ENCODE measurements around the gene BEND3.

BEND3 gene

DNA sequence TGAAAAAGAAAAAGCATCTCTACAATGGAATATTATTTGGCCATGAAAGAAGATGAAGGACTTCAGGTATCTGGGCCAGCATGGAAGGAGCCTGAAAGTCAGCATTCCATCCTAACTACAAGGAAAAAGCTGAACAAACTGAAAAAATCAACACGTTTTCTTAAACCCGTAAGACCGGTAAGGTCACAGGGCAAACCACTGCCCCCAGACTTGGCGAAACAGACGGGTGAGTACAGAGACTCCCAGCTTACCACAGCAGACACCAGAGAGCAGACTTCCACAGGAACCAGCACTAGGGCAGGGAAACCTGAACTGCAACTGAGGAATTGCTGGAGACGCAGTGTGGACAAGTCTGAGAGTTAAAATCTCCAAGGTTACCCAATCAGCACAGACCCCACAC, 31.4 kb downstream of the BEND3 start:
- DNase-seq (ENCODE audit: low read depth in 2 of 2, low spot score in 1 of 2): no peak

DNA sequence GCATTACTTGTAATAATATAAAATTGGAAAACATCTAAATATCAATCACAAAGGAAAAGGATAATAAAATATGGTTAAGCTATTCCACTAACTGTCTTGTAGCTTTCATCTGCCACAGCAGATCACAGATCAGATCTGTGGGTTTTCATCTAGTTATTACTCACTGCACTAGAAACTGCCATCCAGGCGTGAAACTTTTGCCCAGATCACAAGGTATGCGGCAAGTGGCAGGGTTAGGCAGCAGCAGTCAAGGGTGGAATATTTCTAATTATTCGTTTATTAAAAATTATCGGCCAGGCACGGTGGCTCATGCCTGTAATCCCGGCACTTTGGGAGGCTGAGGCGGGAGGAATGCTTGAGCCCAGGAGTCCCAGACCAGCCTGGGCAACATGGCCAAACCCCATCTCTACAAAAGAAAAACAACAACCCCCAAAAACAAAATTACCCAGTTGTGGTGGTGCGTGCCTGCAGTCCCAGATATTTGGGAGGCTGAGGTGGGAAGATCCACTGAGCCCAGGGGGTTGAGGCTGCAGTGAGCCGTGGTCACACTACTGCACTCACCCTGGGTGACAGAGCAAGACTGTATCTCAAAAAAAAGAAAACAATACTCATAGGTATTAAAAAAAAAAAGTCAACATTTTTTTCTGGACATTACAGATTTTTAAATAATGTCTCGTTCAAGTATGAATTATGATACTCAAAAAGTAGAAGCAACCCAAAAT, 32.1 kb downstream of the BEND3 start:
- no peak for DNase-seq (ENCODE audit: low read depth in 2 of 2, low spot score in 1 of 2)

GRCh38 chr6:107082045-107082444, 33.3 kb downstream of the BEND3 start:
- no peak for DNase-seq (ENCODE audit: low read depth in 2 of 2, low spot score in 1 of 2)

- DNase-seq (ENCODE audit: low read depth in 2 of 2, low spot score in 1 of 2): no peak
Observed at GRCh38 chr6:107080036-107080435, 35.3 kb downstream of the BEND3 start.

- no peak for DNase-seq (ENCODE audit: low read depth in 2 of 2, low spot score in 1 of 2)
Observed at GRCh38 chr6:107079429-107079828, 35.9 kb downstream of the BEND3 start.

DNA sequence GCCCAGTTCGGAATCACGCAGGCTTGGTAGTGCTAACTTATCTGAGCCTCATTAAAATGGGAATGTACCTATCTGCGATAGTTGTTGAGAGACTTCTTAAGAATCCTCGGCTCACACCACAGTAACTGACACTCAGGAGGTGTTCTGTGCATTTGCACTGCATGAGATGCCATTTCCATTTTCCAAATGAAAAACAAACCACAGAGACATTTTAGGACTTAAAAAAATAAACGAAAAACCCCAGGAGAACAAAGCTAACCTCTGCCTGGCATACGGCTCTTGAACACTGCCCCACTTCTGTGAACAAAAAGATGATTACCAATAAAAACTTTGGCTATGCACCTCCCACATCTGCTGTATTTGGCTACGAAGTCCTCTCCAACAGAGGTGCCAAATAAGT, 37.6 kb downstream of the BEND3 start:
- DNase-seq (ENCODE audit: low read depth in 2 of 2, low spot score in 1 of 2): no peak

DNA sequence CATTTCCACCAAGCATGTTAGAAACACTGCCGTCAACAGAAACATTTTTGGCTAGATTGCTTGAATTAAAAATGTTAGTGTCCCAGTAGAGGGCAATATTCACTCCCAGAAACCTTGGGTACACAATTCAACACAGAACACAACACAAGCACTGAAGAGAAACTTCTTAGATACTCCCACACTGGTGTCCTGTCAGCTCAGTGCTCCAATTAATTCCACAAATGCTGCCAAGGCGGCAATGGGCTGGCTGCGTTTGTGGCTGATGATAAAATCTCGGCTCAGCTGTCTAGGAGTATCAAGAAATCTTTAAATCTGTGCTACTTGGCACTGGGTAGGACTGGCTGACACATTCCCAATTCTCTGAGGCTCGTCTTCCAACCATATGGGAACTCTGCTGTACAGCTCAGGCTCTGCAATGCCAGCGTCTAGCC, 39.3 kb downstream of the BEND3 start:
- no peak for DNase-seq (ENCODE audit: low read depth in 2 of 2, low spot score in 1 of 2)

GRCh38 chr6:107070686-107071085, 44.6 kb downstream of the BEND3 start:
- DNase-seq (ENCODE audit: low read depth in 2 of 2, low spot score in 1 of 2): no peak

DNA sequence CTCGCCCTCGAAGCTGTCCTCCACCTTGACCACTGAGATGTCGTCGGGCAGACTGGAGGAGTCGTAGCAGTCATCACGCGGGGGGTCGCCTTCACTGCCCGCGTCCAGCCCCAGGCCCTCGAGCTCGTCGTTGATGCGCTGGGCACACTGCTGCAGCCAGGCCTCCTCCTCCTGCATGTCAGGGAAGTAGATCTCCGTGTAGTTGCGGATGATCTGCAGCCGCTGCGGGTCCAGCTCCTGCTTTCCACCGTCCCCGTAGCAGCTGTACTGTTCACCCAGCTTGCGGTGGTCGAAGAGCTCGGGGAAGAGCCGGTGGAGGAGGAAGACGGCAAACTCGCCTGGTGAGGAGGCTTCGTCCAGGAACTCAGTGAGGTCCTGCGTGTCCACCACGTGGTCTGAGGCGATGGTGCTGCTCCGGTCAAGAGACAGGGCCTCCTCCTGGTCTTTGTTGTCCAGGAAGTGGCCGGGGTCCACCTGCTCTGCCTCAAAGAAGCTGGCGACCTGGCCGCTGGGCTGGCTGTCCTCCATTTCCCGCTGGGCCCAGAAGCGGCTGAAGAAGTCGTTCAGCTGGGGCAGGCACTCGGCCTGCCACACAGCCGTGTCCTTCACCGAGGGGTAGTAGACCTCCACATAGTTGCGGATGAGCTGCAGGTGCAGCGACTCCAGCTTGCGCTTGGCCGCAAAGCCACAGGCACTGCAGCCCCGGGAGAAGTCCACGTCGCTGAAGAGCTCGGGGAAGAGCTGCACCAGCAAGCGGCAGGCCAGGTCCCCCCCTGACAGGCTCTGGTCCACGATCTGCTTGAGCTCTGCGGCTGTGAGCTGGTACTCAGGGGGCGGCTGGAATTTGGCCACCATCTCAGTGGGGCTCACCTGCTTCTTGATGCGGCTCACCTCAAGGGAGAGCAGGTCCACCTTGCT, 45.4 kb downstream of the BEND3 start:
- DNase-seq (ENCODE audit: low read depth in 2 of 2, low spot score in 1 of 2): no peak

GRCh38 chr6:107068691-107069630, 46.4 kb downstream of the BEND3 start:
- DNase-seq (ENCODE audit: low read depth in 2 of 2, low spot score in 1 of 2): no peak

- DNase-seq (ENCODE audit: low read depth in 2 of 2, low spot score in 1 of 2): no peak
Observed at GRCh38 chr6:107066697-107067659, 48.3 kb downstream of the BEND3 start.

DNA sequence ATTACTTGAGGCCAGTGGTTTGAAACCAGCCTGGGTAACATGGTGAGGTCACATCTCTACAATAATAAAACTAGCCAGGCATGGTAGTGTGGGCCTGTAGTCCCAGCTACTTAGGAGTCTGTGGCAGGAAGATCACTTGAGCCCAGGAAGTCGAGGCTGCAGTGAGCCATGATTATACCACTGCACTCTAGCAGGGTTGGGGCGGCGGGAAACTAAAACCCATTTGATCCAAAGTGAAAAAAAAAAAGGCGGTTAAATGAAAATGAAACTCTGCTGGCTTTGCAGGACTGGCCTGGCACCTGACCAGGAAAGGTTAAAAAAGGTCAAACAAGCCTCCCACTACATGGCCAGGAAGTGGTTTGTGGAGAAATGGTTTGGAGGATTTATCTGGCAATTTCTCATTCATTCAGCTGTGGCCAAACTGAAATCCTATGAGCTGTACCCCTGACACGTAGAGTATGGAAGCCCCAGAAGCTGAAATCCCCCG, 50.7 kb downstream of the BEND3 start:
- no peak for DNase-seq (ENCODE audit: low read depth in 2 of 2, low spot score in 1 of 2)

DNA sequence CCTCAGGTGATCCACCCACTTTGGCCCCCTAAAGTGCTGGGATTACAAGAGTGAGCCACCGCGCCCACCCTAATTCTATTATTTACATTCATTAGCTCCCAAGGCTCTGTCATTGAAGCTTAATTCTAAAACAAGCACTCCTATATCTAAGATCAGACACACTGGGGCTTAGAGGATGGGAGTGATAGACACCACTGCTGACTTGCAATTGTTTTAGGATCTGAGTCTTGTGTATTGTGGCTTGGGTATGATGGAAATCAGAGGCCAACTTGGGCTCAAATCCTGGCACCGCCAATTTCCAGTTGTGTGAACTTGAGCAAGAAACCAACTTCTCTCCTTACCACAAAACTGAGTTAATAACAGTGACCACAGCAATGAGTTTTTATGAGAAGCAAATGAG, 52.6 kb downstream of the BEND3 start:
- DNase-seq (ENCODE audit: low read depth in 2 of 2, low spot score in 1 of 2): no peak

DNA sequence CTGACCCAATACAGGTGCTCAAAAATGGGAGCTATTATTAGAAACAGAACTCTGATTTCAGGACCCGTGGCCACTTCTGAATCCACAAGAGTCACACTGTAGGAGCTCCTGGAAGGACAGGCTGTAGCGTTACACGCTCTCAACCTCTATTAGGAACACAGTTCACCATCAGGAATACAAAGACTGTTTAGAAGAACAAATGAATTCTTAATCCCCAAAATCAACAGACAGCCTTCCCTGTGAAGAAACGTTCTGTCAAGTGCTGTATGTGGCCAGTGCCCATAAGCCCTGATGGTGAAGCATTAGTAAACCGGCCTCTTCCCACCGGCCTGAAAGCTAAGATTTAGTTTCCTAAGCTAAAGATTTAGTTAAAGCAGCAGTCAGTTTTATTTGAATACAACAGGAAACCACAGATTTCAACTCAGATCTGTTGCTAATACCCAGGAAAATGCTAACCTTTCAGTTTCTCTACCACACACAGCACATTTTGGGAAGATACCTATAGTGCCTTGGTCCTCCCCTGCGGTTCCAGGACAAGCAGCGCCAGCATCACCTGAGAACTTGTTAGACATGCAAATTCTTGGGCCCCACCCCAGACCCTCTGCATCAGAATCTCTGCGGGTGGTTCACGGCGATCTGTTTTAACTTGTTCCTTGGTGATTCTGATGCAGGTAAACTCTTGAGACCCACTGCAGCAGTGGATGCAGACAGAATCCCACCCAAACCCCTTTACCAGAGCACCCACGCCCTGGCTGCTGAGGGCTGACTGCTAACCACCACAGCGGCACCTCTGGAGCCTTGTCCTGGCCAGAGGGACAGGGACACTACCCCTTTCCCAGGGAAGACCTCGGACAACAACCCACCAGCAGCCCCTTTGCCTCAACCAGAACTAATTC, 53.9 kb downstream of the BEND3 start:
- no peak for DNase-seq (ENCODE audit: low read depth in 2 of 2, low spot score in 1 of 2)

DNA sequence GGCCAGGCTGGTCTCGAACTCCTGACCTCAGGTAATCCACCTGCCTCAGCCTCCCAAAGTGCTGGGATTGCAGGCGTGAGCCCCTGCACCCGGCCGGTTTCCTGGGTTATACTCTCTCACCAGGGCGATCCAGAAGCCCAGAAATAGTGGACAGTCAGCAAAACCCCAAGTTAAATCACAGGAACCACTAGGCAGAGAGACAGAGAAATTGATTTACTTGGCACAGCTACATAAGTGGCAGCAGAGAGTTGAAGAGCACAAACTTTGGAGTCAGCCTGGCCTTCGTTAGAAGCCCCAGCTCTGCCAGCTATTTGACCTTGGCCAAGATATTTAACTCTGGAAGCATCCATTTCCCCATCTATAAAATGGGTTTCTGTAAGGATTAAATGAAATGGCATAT, 54.6 kb downstream of the BEND3 start:
- no peak for DNase-seq (ENCODE audit: low read depth in 2 of 2, low spot score in 1 of 2)

GRCh38 chr6:107059606-107060005, 55.7 kb downstream of the BEND3 start:
- no peak for DNase-seq (ENCODE audit: low read depth in 2 of 2, low spot score in 1 of 2)

DNA sequence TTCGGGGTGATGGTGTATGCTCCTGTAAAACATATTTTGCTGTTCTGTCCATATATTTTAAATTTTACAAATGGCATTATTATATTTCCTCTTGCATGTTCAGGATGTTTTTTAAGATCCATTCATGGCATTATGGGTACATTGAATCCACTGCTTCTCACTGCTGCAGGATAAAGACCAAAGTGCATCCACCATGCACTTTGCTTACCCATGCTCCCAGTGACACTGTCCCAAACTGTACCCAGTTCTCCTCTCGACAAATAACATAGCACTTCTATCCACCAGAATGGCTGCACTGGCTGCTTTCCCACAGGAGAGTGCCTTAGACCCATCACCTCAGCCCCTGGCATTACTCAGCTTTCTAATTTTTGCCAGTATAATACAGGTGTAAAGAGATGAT, 57.6 kb downstream of the BEND3 start:
- no peak for DNase-seq (ENCODE audit: low read depth in 2 of 2, low spot score in 1 of 2)

GRCh38 chr6:107056796-107057195, 58.5 kb downstream of the BEND3 start:
- DNase-seq (ENCODE audit: low read depth in 2 of 2, low spot score in 1 of 2): no peak

- no peak for DNase-seq (ENCODE audit: low read depth in 2 of 2, low spot score in 1 of 2)
Observed at GRCh38 chr6:107047807-107048206, 67.5 kb downstream of the BEND3 start.

Measured in stimulated activated CD8-positive, alpha-beta memory T cell treated with anti-CD3 and anti-CD28 coated beads, Interleukin-4, amount 100 ng/mL, for 1 hour (primary cell).